ENCODE measurements around the gene MARVELD1. TPM values are rescaled to one million over a fixed set of nuclear protein-coding genes. Genes with fewer than 3 reads are reported as not detected.

The MARVELD1 gene
- total RNA-seq, 8 experiments from 2014 or later: 2.0 to 37.7 (median 8.2) TPM

DNA sequence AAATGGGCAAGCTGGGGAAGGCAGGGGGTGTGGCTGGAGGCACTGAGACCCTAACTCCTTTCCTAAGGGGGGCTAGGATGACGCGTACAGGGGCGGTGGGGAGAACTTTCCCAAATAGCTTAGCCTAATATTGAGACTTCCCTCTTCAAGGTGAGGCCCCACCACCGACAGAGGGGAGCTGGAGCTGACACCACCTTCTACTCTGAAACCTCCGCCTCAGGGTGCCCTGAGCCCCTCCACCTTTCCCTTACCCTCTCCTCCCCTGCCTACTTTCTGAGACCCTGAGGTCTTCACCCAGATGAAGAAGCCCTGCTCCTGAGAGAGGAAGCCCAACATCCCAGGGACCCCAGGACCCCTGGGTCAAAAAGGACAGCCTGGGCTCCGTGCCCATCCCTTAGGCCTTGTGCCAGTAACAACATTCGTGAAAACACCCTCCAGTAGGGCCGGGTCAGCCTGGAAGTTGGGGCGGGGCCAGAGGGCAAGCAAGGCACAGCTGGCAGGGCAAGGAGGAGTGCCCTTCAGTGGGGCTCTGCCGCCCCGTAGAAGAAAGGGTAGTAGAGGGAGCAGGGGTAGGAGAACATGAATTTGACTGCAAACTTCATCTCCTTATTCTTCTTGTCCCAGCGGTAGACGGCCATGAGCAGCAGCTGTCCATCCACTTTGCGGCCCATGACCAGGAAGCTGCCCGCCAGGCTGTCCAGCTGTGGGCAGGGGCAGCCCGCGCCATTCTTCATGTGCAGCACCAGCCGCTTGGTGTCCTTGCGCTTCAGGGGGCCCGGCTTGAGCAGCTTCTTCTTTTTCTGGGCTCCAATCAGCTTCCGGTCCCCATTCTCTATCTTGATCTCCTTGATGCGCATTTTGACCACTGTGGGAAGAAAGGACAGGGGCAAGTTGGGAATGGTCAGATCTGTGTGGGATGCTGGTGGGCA, 53.7 kb downstream of the MARVELD1 start:
- Histone ChIP-seq H3K4me1 (replicated peaks in 1 of 2) (no peaks in the 10 kb centered on the region), H3K27ac (no peak overlapping the region), H3K4me3 (no peak overlapping the region)
- 83 to 100% (median 93%) methylated on average over 1 to 7 of the region's 22 CpGs; no CpG with 5 or more reads in 4 of the 10 experiments for WGBS, 10 experiments
- in situ Hi-C loops (cut with MboI; ENCODE audit: low pct_unique_long_range_greater_than_20kb in 2 of 9, low sequenced_read_pairs in 9 of 9, unreplicated experiment in 9 of 9): no loop called here
- ATAC-seq (replicated peaks in 6 of 8): no peak

Other genes with a start within 250 kb of the MARVELD1 start
- 10 to 100 TPM; 42.8 to 77.5 (median 56.4) TPM for gene MMS19, start 215.3 kb upstream of the MARVELD1 start, total RNA-seq
- gene UBTD1, start 214.8 kb upstream of the MARVELD1 start, total RNA-seq: 10 to 100 TPM in 3 of 8 experiments, 1 to 10 TPM in 5; 2.9 to 16.7 (median 6.9) TPM
- under 1 TPM in 1 of 8 experiments, not detected in 7; 0.21 TPM for gene ANKRD2, start 141.0 kb upstream of the MARVELD1 start, total RNA-seq
- 10 to 100 TPM in 1 of 8 experiments, 1 to 10 TPM in 4, under 1 TPM in 3; 0.27 to 11.5 (median 1.7) TPM for gene HOGA1, start 129.3 kb upstream of the MARVELD1 start, total RNA-seq
- 1 to 10 TPM in 1 of 8 experiments, under 1 TPM in 4, not detected in 3; 0.17 to 2.6 (median 0.31) TPM for gene C10orf62, start 124.0 kb upstream of the MARVELD1 start, total RNA-seq
- 10 to 100 TPM in 5 of 8 experiments, 1 to 10 TPM in 3; 5.1 to 54.0 (median 27.5) TPM for gene MORN4, start 80.2 kb upstream of the MARVELD1 start, total RNA-seq
- gene PI4K2A, start 73.1 kb upstream of the MARVELD1 start, total RNA-seq: 10 to 100 TPM; 10.1 to 46.8 (median 18.4) TPM
- gene AVPI1, start 26.5 kb upstream of the MARVELD1 start, total RNA-seq: 10 to 100 TPM in 3 of 8 experiments, 1 to 10 TPM in 5; 2.1 to 23.9 (median 7.1) TPM
- 10 to 100 TPM; 21.7 to 45.9 (median 31.1) TPM for gene ZFYVE27, start 23.4 kb downstream of the MARVELD1 start, total RNA-seq
- gene SFRP5, start 58.3 kb downstream of the MARVELD1 start, total RNA-seq: under 1 TPM in 7 of 8 experiments, not detected in 1; 0.17 to 0.98 (median 0.60) TPM
- 1 to 10 TPM in 5 of 8 experiments, under 1 TPM in 3; 0.09 to 6.0 (median 1.3) TPM for gene GOLGA7B, start 136.1 kb downstream of the MARVELD1 start, total RNA-seq

Measured in motor neuron (in vitro differentiated cells).